MG63 (cell line): ENCODE data around the gene KRTAP9-3. TPM values are rescaled to one million over a fixed set of nuclear protein-coding genes. Genes with fewer than 3 reads are reported as not detected.
"Not testable (repeated sequence)": the region's sequence is repeated elsewhere in the genome, so short reads cannot be mapped to it uniquely, and the experiment has no call there.

Experiments
- DNase-seq: peaks from one replicate; pipeline ENCODE4 v3.0.0-alpha.2; 2020
- H3K27me3 ChIP-seq: fragments of 250-450 bp; sonication (Bioruptor Pico); 2 replicates; pipeline ENCODE4 v1.5.1; 2020; ENCODE audit warnings: mild to moderate bottlenecking, moderate library complexity
- H3K36me3 ChIP-seq: fragments of 250-450 bp; sonication (Bioruptor Pico); 2 replicates; pipeline ENCODE4 v1.5.1; 2020; ENCODE audit warnings: mild to moderate bottlenecking, moderate library complexity
- H3K4me3 ChIP-seq: fragments of 250-450 bp; sonication (Bioruptor Pico); 2 replicates; pipeline ENCODE4 v1.5.1; 2020; ENCODE audit warnings: mild to moderate bottlenecking, moderate library complexity
- H3K9me3 ChIP-seq: fragments of 250-450 bp; sonication (Bioruptor Pico); 2 replicates; pipeline ENCODE4 v1.5.1; 2020; ENCODE audit warnings: mild to moderate bottlenecking, moderate library complexity
- total RNA-seq: library from RNA; depleted of rRNA; stranded (reverse); fragments of >200 nt; shearing (Covaris generic); gene quantifications from 2 replicates; pipeline ENCODE4 v1.2.3, GENCODE V29; 2014; ENCODE audit warnings: low replicate concordance

KRTAP9-3 gene
- total RNA-seq, 1 experiment from 2014 or later = not detected

- H3K36me3 ChIP-seq, DNase-seq, H3K4me3 ChIP-seq, H3K27me3 ChIP-seq, H3K9me3 ChIP-seq: not testable (repeated sequence)
Measured at GRCh38 chr17:41237116-41237515, 4.9 kb downstream of the KRTAP9-3 start.

GRCh38 chr17:41237949-41238437 lies 5.7 kb downstream of the KRTAP9-3 start, which contains the start of gene KRTAP9-8:
TSS of gene KRTAP9-8 (plus strand) at chr17:41237999. CDS start at chr17:41238052, 53 bp downstream.
- not testable (repeated sequence) for H3K27me3 ChIP-seq, DNase-seq, H3K9me3 ChIP-seq, H3K36me3 ChIP-seq, H3K4me3 ChIP-seq

- not testable (repeated sequence) for H3K4me3 ChIP-seq, H3K9me3 ChIP-seq, H3K36me3 ChIP-seq, H3K27me3 ChIP-seq, DNase-seq
Measured at GRCh38 chr17:41246995-41247787, 14.9 kb downstream of the KRTAP9-3 start.

GRCh38 chr17:41249637-41250240 lies 17.5 kb downstream of the KRTAP9-3 start, which contains the start of gene KRTAP9-4:
TSS of gene KRTAP9-4 (plus strand) at chr17:41249687. CDS start at chr17:41249721, 34 bp downstream.
- H3K9me3 ChIP-seq, H3K36me3 ChIP-seq, H3K27me3 ChIP-seq, DNase-seq, H3K4me3 ChIP-seq: not testable (repeated sequence)

- H3K36me3 ChIP-seq = no peaks in the 10 kb centered on the region
Measured at GRCh38 chr17:41251261-41251660, 19.0 kb downstream of the KRTAP9-3 start.

GRCh38 chr17:41254861-41255260 lies 22.6 kb downstream of the KRTAP9-3 start:
- no peaks in the 10 kb centered on the region for H3K9me3 ChIP-seq
- H3K27me3 ChIP-seq = no peaks in the 10 kb centered on the region
- no peak for DNase-seq
- no peaks in the 10 kb centered on the region for H3K36me3 ChIP-seq
- no peak overlapping the region for H3K4me3 ChIP-seq

More at GRCh38 chr17:41251261-41251660, 19.0 kb downstream of the KRTAP9-3 start:
- H3K4me3 ChIP-seq = no peak overlapping the region
- DNase-seq = no peak
- H3K9me3 ChIP-seq = no peaks in the 10 kb centered on the region
- no peaks in the 10 kb centered on the region for H3K27me3 ChIP-seq

GRCh38 chr17:41255381-41256290 lies 23.4 kb downstream of the KRTAP9-3 start, which contains the start of gene KRTAP9-9:
TSS of gene KRTAP9-9 (plus strand) at chr17:41255384.
- H3K9me3 ChIP-seq, H3K27me3 ChIP-seq, DNase-seq, H3K4me3 ChIP-seq, H3K36me3 ChIP-seq: not testable (repeated sequence)

GRCh38 chr17:41256291-41256685 lies 24.0 kb downstream of the KRTAP9-3 start:
- Histone ChIP-seq H3K27me3 (no peaks in the 10 kb centered on the region), H3K9me3 (no peaks in the 10 kb centered on the region), H3K36me3 (no peaks in the 10 kb centered on the region), H3K4me3 (no peak overlapping the region)
- DNase-seq = no peak

- no peak overlapping the region for H3K4me3 ChIP-seq
- H3K9me3 ChIP-seq = no peaks in the 10 kb centered on the region
- H3K36me3 ChIP-seq = no peaks in the 10 kb centered on the region
- DNase-seq = no peak
- no peaks in the 10 kb centered on the region for H3K27me3 ChIP-seq
Measured at GRCh38 chr17:41258406-41258805, 26.2 kb downstream of the KRTAP9-3 start.

GRCh38 chr17:41263212-41263611 lies 31.0 kb downstream of the KRTAP9-3 start:
- H3K36me3 ChIP-seq = no peaks in the 10 kb centered on the region
- H3K4me3 ChIP-seq = no peak overlapping the region
- no peak for DNase-seq
- no peaks in the 10 kb centered on the region for H3K9me3 ChIP-seq
- H3K27me3 ChIP-seq = no peaks in the 10 kb centered on the region

GRCh38 chr17:41264599-41264998 lies 32.4 kb downstream of the KRTAP9-3 start:
- H3K9me3 ChIP-seq = no peaks in the 10 kb centered on the region
- no peak for DNase-seq

GRCh38 chr17:41265078-41265477 lies 32.8 kb downstream of the KRTAP9-3 start, which contains the start of gene KRTAP9-6:
TSS of gene KRTAP9-6 (plus strand) at chr17:41265378. CDS start at chr17:41265378, 0 bp downstream.
- no peak within 1 kb of the TSS for H3K4me3 ChIP-seq
- no peaks in the 10 kb centered on the region for H3K9me3 ChIP-seq
- H3K36me3 ChIP-seq = no peaks in the 10 kb centered on the region
- DNase-seq = no peak
- H3K27me3 ChIP-seq = no peaks in the 10 kb centered on the region

More at GRCh38 chr17:41264599-41264998, 32.4 kb downstream of the KRTAP9-3 start:
- Histone ChIP-seq H3K36me3 (no peaks in the 10 kb centered on the region), H3K27me3 (no peaks in the 10 kb centered on the region), H3K4me3 (no peak overlapping the region)

GRCh38 chr17:41267711-41268110 lies 35.5 kb downstream of the KRTAP9-3 start:
- DNase-seq = no peak
- no peaks in the 10 kb centered on the region for H3K9me3 ChIP-seq

GRCh38 chr17:41271323-41271722 lies 39.1 kb downstream of the KRTAP9-3 start:
- DNase-seq, H3K27me3 ChIP-seq, H3K9me3 ChIP-seq, H3K4me3 ChIP-seq, H3K36me3 ChIP-seq: not testable (repeated sequence)

More at GRCh38 chr17:41267711-41268110, 35.5 kb downstream of the KRTAP9-3 start:
- Histone ChIP-seq H3K27me3 (no peaks in the 10 kb centered on the region), H3K4me3 (no peak overlapping the region), H3K36me3 (no peaks in the 10 kb centered on the region)

- Histone ChIP-seq H3K27me3 (no peaks in the 10 kb centered on the region), H3K9me3 (no peaks in the 10 kb centered on the region), H3K36me3 (no peaks in the 10 kb centered on the region), H3K4me3 (no peak overlapping the region)
- no peak for DNase-seq
Measured at GRCh38 chr17:41271858-41272257, 39.6 kb downstream of the KRTAP9-3 start.

- H3K36me3 ChIP-seq, DNase-seq, H3K4me3 ChIP-seq: not testable (repeated sequence)
Measured at GRCh38 chr17:41275648-41276190, 43.5 kb downstream of the KRTAP9-3 start, which contains the start of gene KRTAP9-7. TSS of gene KRTAP9-7 (plus strand) at chr17:41275698. CDS start at chr17:41275698, 0 bp downstream.

More at GRCh38 chr17:41275648-41276190, 43.5 kb downstream of the KRTAP9-3 start, which contains the start of gene KRTAP9-7:
- not testable (repeated sequence) for H3K9me3 ChIP-seq, H3K27me3 ChIP-seq
